Esophagus squamous epithelium (tissue), 4 donors: ENCODE data around the gene LRRC74B.

ENCODE experiments used
- POLR2A ChIP-seq, 4 donors: fragments of 450-650 bp; IDR thresholded peaks; one replicate each; pipeline ENCODE4 v1.6.1; 2017; ENCODE audit warnings: antibody characterized with exemption in 4 of 4, mild to moderate bottlenecking in 4 of 4, moderate library complexity in 3 of 4
- TF ChIP-seq, protein P1 (sequence below), 6 experiments: fragments of 450-650 bp in 4 of 6; fragments of 200-600 bp in 2 of 6; sonication (generic) in 2 of 6; IDR thresholded peaks; one replicate each; pipeline ENCODE4 v1.5.1; 2016 to 2019; ENCODE audit warnings: antibody characterized with exemption in 6 of 6, mild to moderate bottlenecking in 4 of 6, moderate library complexity in 4 of 6

DNA sequence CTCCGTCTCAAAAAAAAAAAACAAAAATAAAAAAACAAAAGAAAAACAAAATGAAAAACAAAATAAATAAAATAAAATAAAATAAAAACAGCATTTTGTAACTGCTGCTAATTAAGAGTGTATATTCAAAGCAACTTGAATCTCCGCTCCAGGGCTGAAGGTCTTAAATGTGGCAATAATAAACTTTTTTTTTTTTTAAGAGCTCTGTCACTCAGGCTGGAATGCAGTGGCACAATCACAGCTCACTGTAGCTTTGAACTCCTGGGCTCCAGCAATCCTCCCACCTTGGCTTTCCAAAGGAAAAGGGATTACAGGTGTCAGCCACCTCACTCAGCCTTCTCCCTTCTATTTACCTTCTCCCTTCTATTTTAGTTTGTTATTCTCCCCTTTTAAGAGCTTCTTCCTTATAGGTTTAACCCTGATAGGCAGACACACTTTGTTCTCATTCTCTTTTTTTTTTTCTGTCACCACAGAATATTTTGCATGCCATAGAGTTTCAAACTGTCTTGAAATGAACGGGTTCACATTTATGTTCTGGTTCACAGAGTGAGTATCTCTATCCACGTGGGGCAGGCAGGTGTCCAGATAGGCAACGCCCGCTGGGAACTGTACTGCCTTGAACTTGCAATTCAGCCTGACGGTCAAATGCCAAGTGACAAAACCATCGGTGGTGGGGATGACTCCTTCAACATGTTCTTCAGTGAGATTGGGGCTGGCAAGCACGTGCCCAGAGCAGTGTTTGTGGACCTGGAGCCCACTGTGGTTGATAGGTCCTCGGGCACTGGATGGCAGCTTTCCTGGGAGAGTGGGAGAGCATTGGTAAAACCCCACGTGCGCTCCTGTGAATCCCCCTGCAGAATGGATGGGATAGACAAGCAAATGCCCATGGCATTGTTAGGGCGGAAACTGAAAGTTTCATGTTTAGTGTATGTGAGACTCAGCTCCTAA, 19.4 kb downstream of the LRRC74B start:
- no peak for TF ChIP-seq POLR2A (IDR thresholded peaks at IDR 0.05)
- TF ChIP-seq, protein P1, sequence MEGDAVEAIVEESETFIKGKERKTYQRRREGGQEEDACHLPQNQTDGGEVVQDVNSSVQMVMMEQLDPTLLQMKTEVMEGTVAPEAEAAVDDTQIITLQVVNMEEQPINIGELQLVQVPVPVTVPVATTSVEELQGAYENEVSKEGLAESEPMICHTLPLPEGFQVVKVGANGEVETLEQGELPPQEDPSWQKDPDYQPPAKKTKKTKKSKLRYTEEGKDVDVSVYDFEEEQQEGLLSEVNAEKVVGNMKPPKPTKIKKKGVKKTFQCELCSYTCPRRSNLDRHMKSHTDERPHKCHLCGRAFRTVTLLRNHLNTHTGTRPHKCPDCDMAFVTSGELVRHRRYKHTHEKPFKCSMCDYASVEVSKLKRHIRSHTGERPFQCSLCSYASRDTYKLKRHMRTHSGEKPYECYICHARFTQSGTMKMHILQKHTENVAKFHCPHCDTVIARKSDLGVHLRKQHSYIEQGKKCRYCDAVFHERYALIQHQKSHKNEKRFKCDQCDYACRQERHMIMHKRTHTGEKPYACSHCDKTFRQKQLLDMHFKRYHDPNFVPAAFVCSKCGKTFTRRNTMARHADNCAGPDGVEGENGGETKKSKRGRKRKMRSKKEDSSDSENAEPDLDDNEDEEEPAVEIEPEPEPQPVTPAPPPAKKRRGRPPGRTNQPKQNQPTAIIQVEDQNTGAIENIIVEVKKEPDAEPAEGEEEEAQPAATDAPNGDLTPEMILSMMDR (IDR thresholded peaks at IDR 0.05): no peak
